Epithelial cell of proximal tubule (primary cell): Measurements from ENCODE around the gene VCL. TPM values are rescaled to one million over a fixed set of nuclear protein-coding genes. Genes with fewer than 3 reads are reported as not detected.

Source experiments
- DNase-seq: peaks from one replicate; pipeline ENCODE4 v3.0.0-alpha.2; 2011; ENCODE audit warnings: low read depth
- H3K4me3 ChIP-seq: 2 replicates; pipeline ENCODE4 v1.5.1; 2011; ENCODE audit warnings: low read depth, mild to moderate bottlenecking, low read length
- CTCF ChIP-seq: conservative IDR thresholded peaks from 2 replicates; pipeline ENCODE4 v1.5.1; 2012; ENCODE audit warnings: low read depth, mild to moderate bottlenecking, low read length
- total RNA-seq: library from RNA; depleted of rRNA; stranded (reverse); fragments of >200 nt; gene quantifications from 2 replicates; pipeline ENCODE4 v1.2.3, GENCODE V29; 2015

VCL gene
- total RNA-seq, 1 donor from 2014 or later: 228 TPM

DNA sequence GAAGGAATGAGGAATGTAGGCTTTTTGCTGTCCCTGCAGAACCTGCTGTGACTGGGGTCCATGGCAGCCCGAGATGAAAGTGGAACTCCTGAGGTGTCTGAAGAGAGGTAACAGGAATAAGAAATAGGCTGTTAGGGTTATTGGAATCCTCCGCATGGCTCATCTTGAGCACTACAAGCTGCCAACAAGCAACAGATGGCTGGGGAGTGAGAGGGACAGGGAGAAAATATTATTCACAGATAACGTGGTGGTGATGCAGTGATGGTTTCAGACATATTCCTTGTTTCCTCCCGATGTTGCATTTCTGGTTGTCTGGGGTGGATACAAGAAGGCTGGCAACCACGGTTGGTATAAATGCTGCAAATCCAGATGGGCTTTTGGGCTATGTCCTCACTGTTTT, 106.6 kb downstream of the VCL start:
- no peak overlapping the region for H3K4me3 ChIP-seq
- no peak for TF ChIP-seq CTCF
- DNase-seq: no peak

GRCh38 chr10:74104996-74105395, 107.1 kb downstream of the VCL start:
- no peak for TF ChIP-seq CTCF
- no peak for DNase-seq
- H3K4me3 ChIP-seq: no peak overlapping the region

- no peak overlapping the region for H3K4me3 ChIP-seq
- no peak for DNase-seq
- TF ChIP-seq CTCF: no peak
These were observed 109.5 kb downstream of the VCL start for GRCh38 chr10:74107391-74107790.

GRCh38 chr10:74109452-74109851, 111.5 kb downstream of the VCL start:
- no peak overlapping the region for H3K4me3 ChIP-seq
- no peak for TF ChIP-seq CTCF

DNA sequence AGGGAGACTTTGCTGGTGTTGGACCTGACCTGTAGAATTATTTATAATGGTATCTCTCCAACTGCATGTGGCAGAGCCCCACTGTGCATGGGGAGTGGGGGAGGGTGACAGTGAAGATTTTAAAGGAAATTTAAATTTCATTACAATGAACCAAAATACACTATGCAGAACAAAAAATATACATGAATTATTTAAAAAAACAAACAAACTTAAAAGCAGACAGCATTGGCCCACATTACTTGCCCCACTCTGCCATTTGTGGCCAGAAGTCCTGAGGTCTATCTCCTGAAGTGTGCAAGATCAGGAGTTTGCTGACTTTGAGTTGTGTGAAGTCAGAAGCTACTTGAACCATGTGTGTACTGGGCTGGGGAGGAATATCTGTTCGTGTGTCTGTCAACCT, 112.2 kb downstream of the VCL start:
- TF ChIP-seq CTCF: no peak
- no peak for DNase-seq

More at GRCh38 chr10:74109452-74109851, 111.5 kb downstream of the VCL start:
- DNase-seq: no peak

GRCh38 chr10:74111799-74112198, 113.9 kb downstream of the VCL start:
- no peak for TF ChIP-seq CTCF
- DNase-seq: no peak
- no peak overlapping the region for H3K4me3 ChIP-seq

More for the DNA sequence above, 112.2 kb downstream of the VCL start:
- H3K4me3 ChIP-seq: no peak overlapping the region

DNA sequence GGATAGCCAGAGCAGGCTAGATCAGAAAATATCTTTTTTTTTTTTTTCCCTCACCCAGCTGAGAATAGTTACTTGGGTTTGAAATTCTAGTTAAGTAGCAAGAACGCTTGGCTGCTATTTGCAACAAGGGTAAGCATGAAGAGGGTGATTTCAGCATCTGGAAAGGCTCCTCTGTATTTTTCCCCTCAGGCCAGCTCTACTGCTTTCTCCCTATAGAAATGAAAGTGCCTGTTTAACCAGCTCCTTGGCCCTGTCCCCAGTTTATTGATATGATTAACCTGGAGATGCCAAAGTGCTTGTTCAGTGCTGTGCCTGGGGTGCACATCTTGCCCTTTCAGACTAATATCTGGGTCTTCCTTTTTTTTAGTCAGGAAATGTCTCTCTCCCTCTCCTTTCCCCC, 115.6 kb downstream of the VCL start:
- H3K4me3 ChIP-seq: no peak overlapping the region
- peak; percentile 22 for DNase-seq
- no peak for TF ChIP-seq CTCF
